ENCODE data around the gene TAGLN3. TPM values are rescaled to one million over a fixed set of nuclear protein-coding genes. Genes with fewer than 3 reads are reported as not detected.

Gene TAGLN3
- total and polyA plus RNA-seq, 2 of the 13 experiments (the other 11 are each of a cell fraction or from before 2014, with no cell fraction given) = 0.51 to 0.91 TPM

DNA sequence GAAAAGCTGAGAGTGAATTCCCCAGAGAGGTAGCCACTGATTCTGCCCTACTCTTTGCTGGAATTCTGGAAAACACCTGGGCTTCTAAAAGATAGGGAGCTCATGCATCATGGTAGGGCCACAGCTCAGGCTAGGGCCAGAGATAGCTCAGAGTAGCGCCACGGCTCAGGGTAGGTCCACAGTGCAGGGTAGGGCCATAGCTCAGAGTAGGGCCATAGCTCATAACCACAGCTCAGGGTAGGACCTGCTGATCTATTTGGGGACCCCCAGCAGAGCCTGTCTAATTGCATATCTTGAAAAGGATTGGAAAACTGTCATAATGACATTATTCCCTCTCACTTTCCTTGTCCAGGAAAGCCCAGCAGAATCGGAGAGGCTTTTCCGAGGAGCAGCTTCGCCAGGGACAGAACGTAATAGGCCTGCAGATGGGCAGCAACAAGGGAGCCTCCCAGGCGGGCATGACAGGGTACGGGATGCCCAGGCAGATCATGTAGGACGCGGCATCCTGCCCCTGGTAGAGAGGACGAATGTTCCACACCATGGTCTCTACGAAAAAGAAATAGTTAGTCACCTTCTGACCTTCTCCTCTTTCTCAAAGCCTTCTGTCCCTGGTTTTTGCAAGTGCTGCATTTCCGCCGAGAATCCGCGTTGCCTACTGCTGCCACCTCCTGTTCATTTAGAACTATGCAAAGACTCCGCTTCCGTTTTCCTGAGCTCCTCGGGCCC is 14.5 kb downstream of the TAGLN3 start (continued):
- TF ChIP-seq HNRNPH1 (optimal IDR thresholded peaks at IDR 0.05; ENCODE audit: low read depth, low read length) (no peak), MAFG (CRISPR knock-in tag; IDR thresholded peaks at IDR 0.05) (peak; percentile 33; the same call in 1 of the 2 replicates), AHR (CRISPR knock-in tag; IDR thresholded peaks at IDR 0.05) (0 out of 2 replicates have a peak, but pooled peaks have one; percentile 25), RAD21 (CRISPR knock-in tag; IDR thresholded peaks at IDR 0.05) (peak; percentile 57), MIXL1 (CRISPR knock-in tag; IDR thresholded peaks at IDR 0.05) (0 out of 2 replicates have a peak, but pooled peaks have one; percentile 22), STAG1 (CRISPR knock-in tag; IDR thresholded peaks at IDR 0.05) (peak; percentile 79), ZNF441 (CRISPR knock-in tag; IDR thresholded peaks at IDR 0.05; ENCODE audit: borderline replicate concordance) (no peak), NR2F6 (IDR thresholded peaks at IDR 0.05) (0 out of 2 replicates have a peak, but pooled peaks have one; percentile 11), NR2F6 (CRISPR knock-in tag; IDR thresholded peaks at IDR 0.05) (no peak), MTF1 (CRISPR knock-in tag; IDR thresholded peaks at IDR 0.05) (no peak), MAFF (IDR thresholded peaks at IDR 0.05; ENCODE audit: low read depth, low read length) (peak; percentile 79), MAFK (conservative IDR thresholded peaks at IDR 0.05 in 1 of 2, IDR thresholded peaks at IDR 0.05 in 1 of 2; ENCODE audit: low read length in 2 of 2) (peak; percentile 69 to 80), HES4 (CRISPR knock-in tag; IDR thresholded peaks at IDR 0.05; ENCODE audit: borderline replicate concordance) (no peak), NRL (CRISPR knock-in tag; IDR thresholded peaks at IDR 0.05; ENCODE audit: borderline replicate concordance) (0 out of 2 replicates have a peak, but pooled peaks have one; percentile 34), ZNF256 (CRISPR knock-in tag; conservative IDR thresholded peaks at IDR 0.05) (no peak), SAP130 (CRISPR knock-in tag; IDR thresholded peaks at IDR 0.05; ENCODE audit: low read depth) (peak; percentile 18; the same call in 1 of the 2 replicates), TBX2 (CRISPR knock-in tag; IDR thresholded peaks at IDR 0.05; ENCODE audit: borderline replicate concordance) (no peak), SMC3 (IDR thresholded peaks at IDR 0.05; ENCODE audit: low read length) (peak; percentile 66), XRCC5 (optimal IDR thresholded peaks at IDR 0.05; ENCODE audit: low read length) (peak; percentile 75), ZKSCAN1 (IDR thresholded peaks at IDR 0.05; ENCODE audit: low read length) (peak; percentile 33; the same call in 1 of the 2 replicates), ASH2L (IDR thresholded peaks at IDR 0.05; ENCODE audit: insufficient read length, low read depth, low read length) (peak; percentile 26), ZNF672 (CRISPR knock-in tag; IDR thresholded peaks at IDR 0.05) (no peak), TEAD3 (CRISPR knock-in tag; optimal IDR thresholded peaks at IDR 0.05; ENCODE audit: borderline replicate concordance) (peak; percentile 62), KDM2A (CRISPR knock-in tag; IDR thresholded peaks at IDR 0.05; ENCODE audit: borderline replicate concordance, low read depth) (peak; percentile 66; the same call in 1 of the 2 replicates), FOXM1 (CRISPR knock-in tag; IDR thresholded peaks at IDR 0.05) (no peak)
- TF ChIP-seq, protein P1, sequence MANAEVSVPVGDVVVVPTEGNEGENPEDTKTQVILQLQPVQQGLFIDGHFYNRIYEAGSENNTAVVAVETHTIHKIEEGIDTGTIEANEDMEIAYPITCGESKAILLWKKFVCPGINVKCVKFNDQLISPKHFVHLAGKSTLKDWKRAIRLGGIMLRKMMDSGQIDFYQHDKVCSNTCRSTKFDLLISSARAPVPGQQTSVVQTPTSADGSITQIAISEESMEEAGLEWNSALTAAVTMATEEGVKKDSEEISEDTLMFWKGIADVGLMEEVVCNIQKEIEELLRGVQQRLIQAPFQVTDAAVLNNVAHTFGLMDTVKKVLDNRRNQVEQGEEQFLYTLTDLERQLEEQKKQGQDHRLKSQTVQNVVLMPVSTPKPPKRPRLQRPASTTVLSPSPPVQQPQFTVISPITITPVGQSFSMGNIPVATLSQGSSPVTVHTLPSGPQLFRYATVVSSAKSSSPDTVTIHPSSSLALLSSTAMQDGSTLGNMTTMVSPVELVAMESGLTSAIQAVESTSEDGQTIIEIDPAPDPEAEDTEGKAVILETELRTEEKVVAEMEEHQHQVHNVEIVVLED (CRISPR knock-in tag; IDR thresholded peaks at IDR 0.05; ENCODE audit: borderline replicate concordance) = no peak
- TF ChIP-seq, protein P2, sequence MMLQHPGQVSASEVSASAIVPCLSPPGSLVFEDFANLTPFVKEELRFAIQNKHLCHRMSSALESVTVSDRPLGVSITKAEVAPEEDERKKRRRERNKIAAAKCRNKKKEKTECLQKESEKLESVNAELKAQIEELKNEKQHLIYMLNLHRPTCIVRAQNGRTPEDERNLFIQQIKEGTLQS (CRISPR knock-in tag; IDR thresholded peaks at IDR 0.05) = no peak
- TF ChIP-seq, protein P3, sequence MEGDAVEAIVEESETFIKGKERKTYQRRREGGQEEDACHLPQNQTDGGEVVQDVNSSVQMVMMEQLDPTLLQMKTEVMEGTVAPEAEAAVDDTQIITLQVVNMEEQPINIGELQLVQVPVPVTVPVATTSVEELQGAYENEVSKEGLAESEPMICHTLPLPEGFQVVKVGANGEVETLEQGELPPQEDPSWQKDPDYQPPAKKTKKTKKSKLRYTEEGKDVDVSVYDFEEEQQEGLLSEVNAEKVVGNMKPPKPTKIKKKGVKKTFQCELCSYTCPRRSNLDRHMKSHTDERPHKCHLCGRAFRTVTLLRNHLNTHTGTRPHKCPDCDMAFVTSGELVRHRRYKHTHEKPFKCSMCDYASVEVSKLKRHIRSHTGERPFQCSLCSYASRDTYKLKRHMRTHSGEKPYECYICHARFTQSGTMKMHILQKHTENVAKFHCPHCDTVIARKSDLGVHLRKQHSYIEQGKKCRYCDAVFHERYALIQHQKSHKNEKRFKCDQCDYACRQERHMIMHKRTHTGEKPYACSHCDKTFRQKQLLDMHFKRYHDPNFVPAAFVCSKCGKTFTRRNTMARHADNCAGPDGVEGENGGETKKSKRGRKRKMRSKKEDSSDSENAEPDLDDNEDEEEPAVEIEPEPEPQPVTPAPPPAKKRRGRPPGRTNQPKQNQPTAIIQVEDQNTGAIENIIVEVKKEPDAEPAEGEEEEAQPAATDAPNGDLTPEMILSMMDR (CRISPR knock-in tag; IDR thresholded peaks at IDR 0.05) = peak; percentile 81
